Measurements from ENCODE around the gene SUGCT.

Gene SUGCT

DNA sequence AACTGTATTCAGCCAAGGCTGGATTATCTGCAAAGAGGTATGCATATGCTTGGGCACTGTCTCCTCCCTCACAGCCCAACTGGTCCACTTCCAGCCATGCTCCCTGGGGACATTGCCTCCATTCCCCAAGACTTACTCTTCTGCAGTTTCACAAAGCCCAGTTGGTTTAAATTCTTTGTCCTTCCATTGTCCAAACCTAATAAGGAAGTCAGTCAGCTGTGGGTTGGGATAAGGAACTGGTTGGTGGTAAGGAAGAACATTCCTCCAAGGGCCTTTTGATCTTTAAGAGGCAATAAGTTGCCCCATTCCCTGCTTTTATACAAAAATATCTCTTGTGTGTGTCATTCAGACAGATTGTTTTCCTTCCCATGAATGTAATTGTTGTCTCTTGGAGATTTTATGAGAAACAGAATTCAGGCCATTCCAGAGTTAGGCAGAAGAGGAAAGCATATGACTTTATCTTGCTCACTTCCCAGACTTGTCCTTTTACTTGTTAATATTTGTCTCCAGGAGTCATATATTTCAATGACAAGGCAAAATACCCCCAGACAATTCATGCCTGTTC, 673.7 kb downstream of the SUGCT start:
- no peak for DNase-seq (ENCODE audit: extremely low spot score)
- no peak for TF ChIP-seq CTCF (IDR thresholded peaks at IDR 0.05; ENCODE audit: control extremely low read depth, extremely low read depth, low read depth, missing control alignments)
- ChIA-PET POLR2A (no interaction called here), CTCF (interaction anchor here (1.2 kb wide), 1 partner anchor 9 kb away, joined by 3 read pairs; no protein-coding TSS in a partner anchor)

DNA sequence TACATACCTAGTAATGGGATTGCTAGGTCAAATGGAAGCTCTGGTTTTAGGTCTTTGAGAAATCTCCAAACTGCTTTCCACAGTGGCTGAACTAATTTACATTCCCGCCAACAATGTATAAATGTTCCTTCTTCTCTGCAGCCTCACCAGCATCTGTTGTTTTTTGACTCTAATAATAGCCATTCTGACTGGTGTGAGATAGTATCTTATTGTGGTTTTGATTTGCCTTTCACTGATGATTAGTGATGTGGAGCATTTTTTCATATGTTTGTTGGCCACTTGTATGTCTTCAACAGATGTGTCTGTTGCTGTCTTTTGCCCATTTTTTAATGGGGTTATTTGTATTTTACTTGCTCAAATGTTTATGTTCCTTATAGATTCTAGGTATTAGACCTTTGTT, 675.5 kb downstream of the SUGCT start:
- CTCF ChIA-PET, result no interaction called here
- no peak for TF ChIP-seq CTCF (IDR thresholded peaks at IDR 0.05; ENCODE audit: control extremely low read depth, extremely low read depth, low read depth, missing control alignments)
- POLR2A ChIA-PET, result no interaction called here
- no peak for DNase-seq (ENCODE audit: extremely low spot score)

DNA sequence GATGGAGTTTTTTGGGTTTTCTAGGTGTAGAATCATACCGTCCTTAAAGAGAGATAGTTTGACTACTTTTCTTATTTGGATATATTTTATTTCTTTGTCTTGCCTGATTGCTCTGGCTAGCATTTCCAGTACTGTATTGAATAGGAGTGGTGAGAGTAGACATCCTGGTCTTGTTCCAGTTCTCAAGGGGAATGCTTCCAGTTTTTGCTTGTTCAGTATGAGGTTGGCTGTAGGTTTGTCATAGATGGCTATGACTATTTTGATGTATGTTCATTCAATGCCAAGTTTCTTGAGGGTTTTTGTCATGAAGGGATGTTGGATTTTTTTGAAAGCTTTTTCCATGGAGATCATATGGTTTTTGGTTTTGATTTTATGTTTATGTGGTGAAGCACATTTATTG, 676.9 kb downstream of the SUGCT start:
- ChIA-PET CTCF (interaction anchor here (1.1 kb wide), 1 partner anchor 14 kb away, joined by 3 read pairs; no protein-coding TSS in a partner anchor), POLR2A (no interaction called here)
- no peak for TF ChIP-seq CTCF (IDR thresholded peaks at IDR 0.05; ENCODE audit: control extremely low read depth, extremely low read depth, low read depth, missing control alignments)
- DNase-seq (ENCODE audit: extremely low spot score), result no peak

- no peak for DNase-seq (ENCODE audit: extremely low spot score)
- no peak for TF ChIP-seq CTCF (IDR thresholded peaks at IDR 0.05; ENCODE audit: control extremely low read depth, extremely low read depth, low read depth, missing control alignments)
- ChIA-PET CTCF (no interaction called here), POLR2A (no interaction called here)
These were observed 680.2 kb downstream of the SUGCT start for GRCh38 chr7:40815022-40815421.

DNA sequence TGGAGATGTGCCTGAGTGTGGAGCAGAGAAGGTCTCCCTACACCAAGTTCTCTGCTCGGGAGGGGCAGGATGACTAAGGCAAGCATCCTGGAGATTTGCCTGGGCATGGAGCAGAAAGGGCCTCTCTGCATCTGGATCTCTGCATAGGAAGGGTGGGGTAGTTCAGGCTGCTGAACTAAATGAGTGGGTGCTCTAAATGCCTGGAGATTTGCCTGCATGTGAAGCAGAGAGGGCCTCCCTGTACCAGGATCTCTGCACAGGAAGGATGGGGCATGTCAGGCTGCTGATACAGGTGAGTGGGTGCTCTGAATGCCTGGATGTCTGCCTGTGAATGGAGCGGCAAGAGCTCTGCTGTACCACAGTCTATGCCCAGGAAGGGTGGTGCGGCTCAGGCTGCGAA, 680.7 kb downstream of the SUGCT start:
- POLR2A ChIA-PET, result no interaction called here
- no peak for DNase-seq (ENCODE audit: extremely low spot score)
- no peak for TF ChIP-seq CTCF (IDR thresholded peaks at IDR 0.05; ENCODE audit: control extremely low read depth, extremely low read depth, low read depth, missing control alignments)
- CTCF ChIA-PET, result no interaction called here

DNA sequence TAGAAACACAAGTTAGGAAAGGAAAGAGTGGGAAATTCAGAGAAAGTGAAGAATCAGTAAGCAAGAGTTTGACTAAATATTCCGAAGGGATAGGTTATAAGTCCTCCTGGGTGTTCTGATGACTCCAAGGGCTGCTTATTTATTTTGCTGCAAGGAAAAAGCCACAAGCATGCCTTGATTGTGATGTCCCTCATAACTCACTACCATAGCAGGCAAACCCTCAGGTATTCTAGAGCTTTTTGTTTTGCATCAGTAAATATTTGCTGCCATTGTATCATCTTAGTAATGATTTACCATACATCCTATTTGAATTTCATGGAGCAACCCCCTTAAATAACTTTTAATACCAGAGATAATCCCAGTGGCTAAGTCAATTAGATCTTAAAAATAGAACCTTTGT, 688.1 kb downstream of the SUGCT start:
- ChIA-PET POLR2A (no interaction called here), CTCF (no interaction called here)
- no peak for DNase-seq (ENCODE audit: extremely low spot score)
- TF ChIP-seq CTCF (IDR thresholded peaks at IDR 0.05; ENCODE audit: control extremely low read depth, extremely low read depth, low read depth, missing control alignments), result no peak

GRCh38 chr7:40824461-40824860, 689.7 kb downstream of the SUGCT start:
- no peak for DNase-seq (ENCODE audit: extremely low spot score)
- CTCF ChIA-PET, result no interaction called here
- TF ChIP-seq CTCF (IDR thresholded peaks at IDR 0.05; ENCODE audit: control extremely low read depth, extremely low read depth, low read depth, missing control alignments), result no peak
- POLR2A ChIA-PET, result no interaction called here
